ENCODE results near the gene NOL7. TPM values are rescaled to one million over a fixed set of nuclear protein-coding genes. Genes with fewer than 3 reads are reported as not detected.

Gene NOL7
- polyA plus RNA-seq (2013, experiment 1 of 2; ENCODE audit: insufficient read length): 82.8 TPM
- 91.7 TPM for polyA plus RNA-seq (2013, experiment 2 of 2; ENCODE audit: insufficient read length)

- DNase-seq: peak; percentile 99
These were observed at the start of gene NOL7 for GRCh38 chr6:13614926-13615791. Gene NOL7 (plus strand): TSS chr6:13615335. CDS start chr6:13615359, 24 bp downstream.

- DNase-seq: no peak
These were observed 49.2 kb upstream of the NOL7 start for GRCh38 chr6:13565921-13566320.

- DNase-seq: no peak
These were observed 48.6 kb upstream of the NOL7 start for GRCh38 chr6:13566500-13566899.

- DNase-seq: no peak
These were observed 46.2 kb upstream of the NOL7 start for GRCh38 chr6:13568970-13569369.

GRCh38 chr6:13572240-13572639, 42.9 kb upstream of the NOL7 start:
- DNase-seq: no peak

- no peak for DNase-seq
These were observed 42.0 kb upstream of the NOL7 start for GRCh38 chr6:13572951-13573654.

GRCh38 chr6:13573669-13574110, 41.4 kb upstream of the NOL7 start:
- peak; percentile 35 for DNase-seq

GRCh38 chr6:13574149-13574570, 41.0 kb upstream of the NOL7 start:
- DNase-seq: peak; percentile 94

GRCh38 chr6:13574571-13575376, 40.4 kb upstream of the NOL7 start, which contains the start of gene SIRT5:
Gene SIRT5 (plus strand): TSS chr6:13574601. CDS start chr6:13584111, 9,510 bp downstream.
- DNase-seq: peak; percentile 83

GRCh38 chr6:13575377-13575775, 39.8 kb upstream of the NOL7 start:
- DNase-seq: no peak

- no peak for DNase-seq
These were observed 39.1 kb upstream of the NOL7 start for GRCh38 chr6:13576017-13576416.

- no peak for DNase-seq
These were observed 37.2 kb upstream of the NOL7 start for GRCh38 chr6:13577926-13578325.

GRCh38 chr6:13579911-13580310, 35.2 kb upstream of the NOL7 start:
- DNase-seq: no peak

GRCh38 chr6:13581700-13582229, 33.4 kb upstream of the NOL7 start:
- no peak for DNase-seq

GRCh38 chr6:13586603-13587542, 28.3 kb upstream of the NOL7 start:
- DNase-seq: peak; percentile 46

GRCh38 chr6:13589801-13590200, 25.3 kb upstream of the NOL7 start:
- DNase-seq: no peak

- DNase-seq: no peak
These were observed 24.5 kb upstream of the NOL7 start for GRCh38 chr6:13590574-13591153.

- no peak for DNase-seq
These were observed 23.8 kb upstream of the NOL7 start for GRCh38 chr6:13591205-13591921.

GRCh38 chr6:13593103-13593502, 22.0 kb upstream of the NOL7 start:
- DNase-seq: no peak

GRCh38 chr6:13593720-13594119, 21.4 kb upstream of the NOL7 start:
- DNase-seq: no peak
